NCI-H2029 treated with DMSO at 0.1 percent for 48 hours (cell line): ENCODE results near the gene DSEL.

Source experiments
- DNase-seq: peaks from one replicate; lab custom pipeline; 2025; lab: John Stamatoyannopoulos, UW

The DSEL gene

GRCh38 chr18:67516539-67517443, at the start of gene DSEL:
DSEL (minus strand) TSS chr18:67516720; CDS start chr18:67514608, 2,112 bp downstream.
- no peak for DNase-seq

GRCh38 chr18:67553437-67553836, 36.9 kb upstream of the DSEL start:
- DNase-seq, result no peak

DNA sequence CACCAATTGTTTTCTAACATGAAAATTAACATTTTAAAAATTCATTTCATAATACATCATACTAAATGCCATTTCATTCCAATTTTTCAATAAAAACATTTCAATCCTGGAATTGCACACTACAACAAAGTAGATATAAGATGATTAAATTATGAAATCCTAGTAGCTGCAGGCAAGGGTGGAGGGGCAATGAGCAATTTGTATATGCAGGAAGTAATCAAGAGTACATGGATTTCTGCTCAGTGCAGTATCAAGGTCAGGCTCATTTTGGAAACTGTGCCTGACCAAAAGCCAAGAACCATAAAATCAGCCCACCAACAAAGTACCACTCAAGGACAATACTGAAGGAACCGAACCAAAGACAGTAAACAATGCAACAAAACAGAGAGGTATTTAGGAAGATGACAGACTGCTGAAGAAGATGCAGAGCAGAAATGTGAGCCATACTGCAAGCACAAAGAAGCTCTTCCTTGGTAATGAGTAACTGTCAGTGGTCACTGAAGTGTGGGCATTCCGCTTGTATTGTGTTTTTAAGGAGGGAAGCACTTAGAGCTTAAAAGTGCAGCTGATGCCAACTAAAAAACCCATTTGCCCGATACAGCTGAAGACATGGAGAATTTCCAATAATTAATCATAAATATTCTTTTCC, 34.5 kb upstream of the DSEL start:
- DNase-seq, result no peak

DNA sequence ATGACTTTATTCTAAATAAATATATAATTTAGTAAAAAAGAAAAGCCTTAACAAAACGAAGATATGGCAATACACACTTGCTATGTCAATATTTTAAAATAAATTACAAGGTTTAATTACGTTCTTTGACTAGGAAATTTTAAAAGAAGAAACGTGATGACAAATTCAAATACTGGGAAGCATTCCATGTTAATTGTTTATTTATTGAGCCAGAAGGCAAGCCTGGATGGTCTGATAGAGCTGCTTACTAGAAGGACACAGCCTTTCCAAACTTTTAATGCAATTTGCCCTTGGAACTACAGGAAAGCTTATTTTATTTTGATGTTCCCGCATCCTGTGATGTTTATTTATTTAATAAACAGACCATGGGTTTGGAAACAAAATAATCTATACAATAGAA, 33.4 kb upstream of the DSEL start:
- DNase-seq, result no peak

DNA sequence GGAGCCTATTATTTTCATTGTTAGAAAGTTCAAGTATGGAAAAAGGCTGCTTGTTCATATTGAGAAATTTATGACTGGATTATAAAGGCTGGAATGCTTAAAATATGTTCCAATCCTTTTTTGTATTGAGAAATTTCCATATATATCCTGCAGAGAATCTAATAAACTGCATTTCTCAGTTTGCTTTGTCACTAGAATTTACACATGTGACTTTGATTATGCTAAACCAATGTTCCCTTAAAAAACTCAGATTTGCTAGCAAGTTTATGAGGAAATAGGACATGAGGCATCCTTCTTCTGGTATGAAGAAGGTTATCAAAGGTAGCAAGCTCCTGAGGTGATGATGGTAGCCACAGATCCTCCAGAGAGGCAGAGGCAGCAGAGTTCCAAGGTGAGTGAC, 29.2 kb upstream of the DSEL start:
- no peak for DNase-seq

DNA sequence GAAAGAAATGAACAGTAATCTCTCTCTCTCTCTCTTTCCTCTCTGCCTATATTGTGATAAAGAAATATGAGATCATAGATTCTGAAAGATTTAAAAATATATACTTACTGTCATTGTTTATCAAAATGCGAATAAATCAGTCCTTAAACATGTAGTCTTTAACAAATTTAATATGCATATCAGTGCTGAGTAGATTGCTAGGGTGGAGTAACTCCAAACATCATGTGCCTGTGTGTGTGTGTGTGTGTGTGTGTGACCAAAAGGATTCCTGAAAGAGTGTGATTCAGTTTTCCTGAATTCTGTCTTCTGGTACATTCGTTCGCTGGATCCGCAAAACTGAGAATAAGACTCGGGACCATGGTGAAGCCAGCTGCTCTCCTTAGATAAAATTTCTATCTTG, 24.0 kb upstream of the DSEL start:
- DNase-seq, result no peak

DNA sequence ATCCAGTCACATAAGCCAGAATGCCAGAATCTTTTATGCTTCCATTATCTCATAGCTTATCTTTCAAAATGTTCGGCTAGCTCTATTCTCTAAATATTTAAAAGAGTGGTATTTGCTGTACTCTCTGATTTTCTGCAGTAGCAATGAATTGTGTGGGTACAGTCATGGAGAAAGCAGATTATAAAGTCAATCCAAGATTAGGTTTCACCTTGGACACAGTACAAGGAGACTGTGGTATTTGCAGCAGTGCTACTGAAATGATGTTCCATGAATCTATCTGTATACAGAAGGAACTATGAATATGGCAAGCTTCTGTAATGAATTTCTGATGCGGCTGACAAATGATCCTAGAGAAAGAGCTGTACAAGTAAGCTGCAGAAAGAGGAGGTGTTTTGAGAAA, 15.4 kb upstream of the DSEL start:
- no peak for DNase-seq

GRCh38 chr18:67525328-67526099, 9.0 kb upstream of the DSEL start:
- DNase-seq, result no peak

GRCh38 chr18:67520351-67520921, 3.9 kb upstream of the DSEL start:
- DNase-seq, result no peak

GRCh38 chr18:67519592-67519991, 3.1 kb upstream of the DSEL start:
- DNase-seq, result no peak

DNA sequence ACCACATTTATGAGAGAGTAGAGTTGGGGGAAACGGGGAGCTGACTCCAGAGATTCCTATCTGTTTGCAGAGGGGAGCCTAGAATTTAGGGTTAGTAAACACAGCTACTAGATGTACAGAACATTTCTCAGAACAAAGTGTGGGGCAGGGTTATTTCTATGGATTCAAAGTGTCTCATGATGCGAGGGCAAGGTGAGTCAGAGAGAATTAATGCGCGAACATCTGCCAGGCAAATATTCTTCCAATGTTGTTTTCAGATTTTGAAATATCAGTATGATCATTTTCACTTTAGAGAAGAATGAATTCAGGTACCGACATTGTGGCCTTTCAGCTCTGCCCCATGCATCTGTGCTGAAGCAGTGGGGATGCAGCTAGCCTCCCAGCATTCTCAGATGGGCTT, 2.0 kb upstream of the DSEL start:
- DNase-seq, result no peak

GRCh38 chr18:67517444-67517765, 885 bp upstream of the DSEL start:
- DNase-seq, result no peak

GRCh38 chr18:67515942-67516538, 480 bp downstream of the DSEL start:
- no peak for DNase-seq

- DNase-seq, result no peak
Measured at GRCh38 chr18:67514901-67515540, 1.5 kb downstream of the DSEL start.

- DNase-seq, result no peak
Measured at GRCh38 chr18:67514465-67514864, 2.1 kb downstream of the DSEL start.

- DNase-seq, result no peak
Measured at GRCh38 chr18:67513280-67513679, 3.2 kb downstream of the DSEL start.

DNA sequence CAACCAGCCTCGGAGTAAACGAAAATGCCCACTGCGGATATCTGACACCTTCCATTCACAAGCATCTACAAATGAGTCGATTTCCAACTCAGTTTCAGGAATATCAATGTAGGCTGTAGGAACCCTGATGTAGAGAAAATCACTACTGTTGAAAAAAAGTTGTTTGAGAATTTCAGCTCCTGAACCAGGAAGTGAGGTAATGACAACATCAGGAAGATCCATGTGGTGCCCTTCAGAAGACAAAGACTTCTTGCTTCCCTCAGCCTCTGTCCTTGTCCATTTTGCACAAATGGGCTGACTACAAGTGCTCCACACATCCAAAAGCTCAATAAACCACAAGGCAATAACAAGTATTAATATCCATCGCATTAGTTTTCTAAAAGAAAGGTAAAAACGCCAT, 4.7 kb downstream of the DSEL start:
- DNase-seq, result no peak

DNA sequence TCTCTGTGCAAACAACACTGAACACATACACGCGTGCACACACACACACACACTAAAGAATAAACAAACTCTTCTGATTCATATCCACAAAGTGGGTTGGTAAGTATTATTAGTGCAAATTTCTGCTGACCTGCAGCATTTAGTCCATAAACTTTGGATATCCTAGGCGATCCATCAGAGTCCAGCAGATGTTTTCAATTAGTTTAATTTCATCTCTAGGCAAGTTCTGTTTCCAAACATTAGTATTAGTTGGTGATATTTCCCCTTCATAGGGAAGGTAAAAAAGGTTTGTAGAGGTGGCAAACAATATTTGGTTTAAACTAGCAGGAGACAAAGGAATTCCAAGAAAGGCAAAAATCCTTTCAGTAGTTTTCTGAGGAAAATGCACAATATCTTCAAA, 5.7 kb downstream of the DSEL start:
- DNase-seq, result no peak

DNA sequence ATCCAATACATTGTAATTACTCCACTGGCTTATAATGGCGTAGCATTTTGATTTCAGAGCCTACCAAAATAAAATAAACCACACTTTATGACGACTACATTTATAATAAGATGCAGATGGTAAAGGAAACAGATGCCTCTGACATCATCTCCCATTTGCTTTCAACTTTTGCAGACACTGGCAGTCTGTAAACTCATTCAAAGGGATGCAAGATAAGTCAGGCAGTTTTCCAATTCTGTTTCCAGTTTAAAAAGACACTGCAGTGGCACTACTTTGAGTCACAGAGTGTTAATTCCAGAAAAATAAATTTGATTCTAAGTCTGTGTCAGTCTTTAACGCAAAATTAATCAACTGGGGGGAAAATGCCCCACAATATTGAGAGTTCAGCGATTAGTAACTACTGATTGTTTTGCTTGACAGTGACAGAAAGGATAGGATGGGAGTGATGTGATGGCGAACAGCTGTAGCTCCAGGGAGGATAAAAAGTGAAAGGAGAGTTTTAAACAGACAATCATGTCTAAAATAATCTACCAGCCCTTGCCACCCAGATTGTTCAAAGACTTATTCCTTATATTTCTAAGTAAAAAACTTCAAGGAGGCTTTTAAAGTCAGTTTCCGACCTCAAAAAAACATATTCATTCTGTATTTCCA, 6.7 kb downstream of the DSEL start:
- DNase-seq, result no peak

DNA sequence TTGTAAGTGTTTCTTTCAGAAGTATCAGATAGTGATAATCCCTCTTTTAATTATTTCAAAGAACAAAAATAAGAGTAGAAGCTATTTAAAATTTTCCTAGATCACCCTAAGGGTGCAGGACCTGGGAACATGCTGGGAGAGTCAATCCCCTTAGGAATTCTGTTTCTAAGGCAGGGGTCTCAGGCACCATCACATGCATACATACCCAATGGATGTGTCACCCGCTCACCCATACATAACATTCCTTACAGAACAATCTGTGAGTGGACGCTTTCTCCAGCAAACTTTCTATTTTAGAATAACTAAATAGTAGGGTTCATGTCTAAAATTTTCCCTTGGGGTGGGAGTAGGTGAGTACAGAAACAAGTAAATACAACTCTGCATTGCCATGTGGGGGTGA, 8.4 kb downstream of the DSEL start:
- no peak for DNase-seq

DNA sequence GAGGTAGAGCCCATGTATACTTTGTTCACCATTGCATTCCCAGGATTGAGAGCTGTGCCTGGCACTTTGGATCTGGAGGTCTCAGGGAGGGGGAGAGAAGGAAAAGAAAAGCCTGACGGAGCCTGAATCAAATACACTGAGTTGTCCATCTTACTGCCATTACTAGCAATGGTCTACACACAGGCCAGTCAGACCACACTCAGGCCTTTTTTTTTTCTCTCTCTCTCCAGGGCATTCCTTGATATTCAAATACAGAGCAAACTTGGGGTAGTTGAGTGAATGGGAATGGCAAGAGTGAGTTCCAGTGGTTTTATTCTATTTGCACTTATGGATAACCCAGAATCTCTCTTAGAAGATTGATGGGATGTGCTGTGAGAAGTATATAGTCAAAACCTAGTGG, 11.8 kb downstream of the DSEL start:
- no peak for DNase-seq
